ENCODE data around the gene LGALSL. TPM values are rescaled to one million over a fixed set of nuclear protein-coding genes. Genes with fewer than 3 reads are reported as not detected.

LGALSL gene
- total and polyA plus RNA-seq, 2 of the 13 experiments (the other 11 are each of a cell fraction or from before 2014, with no cell fraction given), result 15.4 to 20.0 TPM

GRCh38 chr2:64488050-64488974, 34.4 kb downstream of the LGALSL start (continued):
- TF ChIP-seq SOX6 (IDR thresholded peaks at IDR 0.05) (no peak), SOX6 (CRISPR knock-in tag; IDR thresholded peaks at IDR 0.05) (no peak), HMGXB4 (CRISPR knock-in tag; IDR thresholded peaks at IDR 0.05; ENCODE audit: borderline replicate concordance in 1 of 2, low read depth in 1 of 2) (0 out of 4 replicates have a peak, but pooled peaks of 1 of the 2 experiments have one; percentile 20), TAF1 (CRISPR knock-in tag; IDR thresholded peaks at IDR 0.05) (no peak), ZMAT5 (CRISPR knock-in tag; IDR thresholded peaks at IDR 0.05; ENCODE audit: borderline replicate concordance, low read depth) (no peak), ZFP36L2 (CRISPR knock-in tag; IDR thresholded peaks at IDR 0.05) (no peak), ZNF839 (CRISPR knock-in tag; IDR thresholded peaks at IDR 0.05; ENCODE audit: borderline replicate concordance) (no peak), ZNF503 (CRISPR knock-in tag; IDR thresholded peaks at IDR 0.05) (no peak), REXO4 (CRISPR knock-in tag; IDR thresholded peaks at IDR 0.05; ENCODE audit: borderline replicate concordance) (no peak), HIVEP1 (CRISPR knock-in tag; IDR thresholded peaks at IDR 0.05) (no peak), ZMYM4 (CRISPR knock-in tag; IDR thresholded peaks at IDR 0.05) (0 out of 2 replicates have a peak, but pooled peaks have one; percentile 28), RARG (CRISPR knock-in tag; IDR thresholded peaks at IDR 0.05; ENCODE audit: low read depth) (no peak), ARID5B (CRISPR knock-in tag; IDR thresholded peaks at IDR 0.05) (no peak), SMARCC2 (IDR thresholded peaks at IDR 0.05) (no peak), HNF4G (IDR thresholded peaks at IDR 0.05; ENCODE audit: borderline replicate concordance, low read depth, low read length) (no peak), HNF4G (CRISPR knock-in tag; IDR thresholded peaks at IDR 0.05; ENCODE audit: borderline replicate concordance, low read depth) (no peak), HIC2 (CRISPR knock-in tag; IDR thresholded peaks at IDR 0.05; ENCODE audit: low read depth) (no peak), ZEB1 (IDR thresholded peaks at IDR 0.05; ENCODE audit: insufficient replicate concordance, low read depth) (no peak), SOX5 (CRISPR knock-in tag; IDR thresholded peaks at IDR 0.05; ENCODE audit: borderline replicate concordance) (no peak)
